MCF 10A (cell line): ENCODE results near the gene VSTM4. TPM values are rescaled to one million over a fixed set of nuclear protein-coding genes. Genes with fewer than 3 reads are reported as not detected.

ENCODE experiments used
- BruUV-seq: library from RNA; stranded (reverse); fragments of 400-500 nt; replicated peaks from 2 replicates; lab custom pipeline; 2021; lab: Mats Ljungman, UMichigan
- CTCF ChIA-PET: fragments of 300-600 bp; sonication (Branson Sonifier 250); formaldehyde crosslinking; extraction: SDS; loops from one replicate; lab custom pipeline; 2021; ENCODE audit warnings: antibody characterized with exemption, inconsistent platforms; lab: Yijun Ruan, JAX
- POLR2A ChIA-PET: fragments of 300-600, 350-650 bp; sonication (Branson Sonifier 250); formaldehyde crosslinking; extraction: SDS; loops from one replicate; lab custom pipeline; 2020; ENCODE audit warnings: antibody characterized with exemption, inconsistent platforms; lab: Yijun Ruan, JAX
- DNase-seq: peaks from one replicate; pipeline ENCODE4 v3.0.0-alpha.2; 2018; ENCODE audit not compliant: unreplicated experiment
- H3K27ac Mint-ChIP-seq: one replicate; pipeline ENCODE4 v1.8.0; 2022; ENCODE audit warnings: mild to moderate bottlenecking, low read depth, mixed read lengths; ENCODE audit not compliant: unreplicated experiment
- H3K27me3 Mint-ChIP-seq: one replicate; pipeline ENCODE4 v1.8.0; 2022; ENCODE audit warnings: mixed read lengths; ENCODE audit not compliant: insufficient read depth, unreplicated experiment
- H3K36me3 Mint-ChIP-seq: one replicate; pipeline ENCODE4 v1.8.0; 2022; ENCODE audit warnings: mild to moderate bottlenecking, moderate library complexity, mixed read lengths; ENCODE audit not compliant: insufficient read depth, unreplicated experiment
- H3K4me1 Mint-ChIP-seq: one replicate; pipeline ENCODE4 v1.8.0; 2022; ENCODE audit warnings: mixed read lengths; ENCODE audit not compliant: insufficient read depth, unreplicated experiment
- H3K4me3 Mint-ChIP-seq: one replicate; pipeline ENCODE4 v1.8.0; 2022; ENCODE audit warnings: mild to moderate bottlenecking, moderate library complexity, mixed read lengths; ENCODE audit not compliant: unreplicated experiment
- H3K9me3 Mint-ChIP-seq: one replicate; pipeline ENCODE4 v1.8.0; 2022; ENCODE audit warnings: mixed read lengths; ENCODE audit not compliant: unreplicated experiment
- CTCF ChIP-seq: fragments of 200-600 bp; IDR thresholded peaks from one replicate; pipeline ENCODE4 v1.8.0; 2022; ENCODE audit warnings: antibody characterized with exemption, mild to moderate bottlenecking; ENCODE audit not compliant: unreplicated experiment
- intact Hi-C: fragments of 100-400 bp; cut with micrococcal nuclease; formaldehyde crosslinking; loops from 2 replicates; pipeline ENCODE4 v1.14.1; 2022
- total RNA-seq: library from RNA; stranded (reverse); gene quantifications from 2 replicates; pipeline ENCODE4 v1.2.3, GENCODE V29; 2022

Gene VSTM4
- total RNA-seq, 1 experiment from 2014 or later = not detected

- BruUV-seq = no TSS peak
- H3K27me3 Mint-ChIP-seq = peaks cover 21% of the 10 kb centered on the region
- intact Hi-C loops = no loop called here
- H3K27ac Mint-ChIP-seq = no peak overlapping the region
- H3K9me3 Mint-ChIP-seq = no peaks in the 10 kb centered on the region
- DNase-seq = no peak
- no peak overlapping the region for H3K4me3 Mint-ChIP-seq
- ChIA-PET POLR2A (interaction anchor here (1.2 kb wide), 1 partner anchor 14 kb away, joined by 3 read pairs; no protein-coding TSS in a partner anchor), CTCF (interaction anchor here (1.3 kb wide), 1 partner anchor 23 kb away, joined by 6 read pairs; no protein-coding TSS in a partner anchor)
- no peaks in the 10 kb centered on the region for H3K36me3 Mint-ChIP-seq
- no peak for TF ChIP-seq CTCF
- no peaks in the 10 kb centered on the region for H3K4me1 Mint-ChIP-seq
These were observed 23.1 kb upstream of the VSTM4 start for GRCh38 chr10:49138361-49138891.

GRCh38 chr10:49136525-49136924, 21.2 kb upstream of the VSTM4 start:
- H3K27me3 Mint-ChIP-seq = peaks cover 21% of the 10 kb centered on the region
- no peak for TF ChIP-seq CTCF
- intact Hi-C loops = no loop called here
- CTCF ChIA-PET = interaction anchor here (0.6 kb wide), 1 partner anchor 22 kb away, joined by 3 read pairs; no protein-coding TSS in a partner anchor
- POLR2A ChIA-PET = no interaction called here
- no TSS peak for BruUV-seq
- no peaks in the 10 kb centered on the region for H3K4me1 Mint-ChIP-seq
- H3K36me3 Mint-ChIP-seq = no peaks in the 10 kb centered on the region
- no peak overlapping the region for H3K27ac Mint-ChIP-seq
- no peak overlapping the region for H3K4me3 Mint-ChIP-seq
- H3K9me3 Mint-ChIP-seq = no peaks in the 10 kb centered on the region
- no peak for DNase-seq

- no peak overlapping the region for H3K4me3 Mint-ChIP-seq
- peaks cover 21% of the 10 kb centered on the region for H3K27me3 Mint-ChIP-seq
- no peak for DNase-seq
- ChIA-PET CTCF (interaction anchor here (0.6 kb wide), 1 partner anchor 21 kb away, joined by 3 read pairs; no protein-coding TSS in a partner anchor), POLR2A (no interaction called here)
- H3K4me1 Mint-ChIP-seq = no peaks in the 10 kb centered on the region
- no TSS peak for BruUV-seq
- intact Hi-C loops = no loop called here
- no peaks in the 10 kb centered on the region for H3K36me3 Mint-ChIP-seq
- no peaks in the 10 kb centered on the region for H3K9me3 Mint-ChIP-seq
- H3K27ac Mint-ChIP-seq = no peak overlapping the region
- TF ChIP-seq CTCF = no peak
These were observed 20.4 kb upstream of the VSTM4 start for GRCh38 chr10:49135575-49136313.

GRCh38 chr10:49134327-49134726, 19.0 kb upstream of the VSTM4 start:
- no peak overlapping the region for H3K4me3 Mint-ChIP-seq
- no TSS peak for BruUV-seq
- no peak for DNase-seq
- no peak overlapping the region for H3K27ac Mint-ChIP-seq
- no peaks in the 10 kb centered on the region for H3K36me3 Mint-ChIP-seq
- CTCF ChIA-PET = interaction anchor here (1.0 kb wide), 1 partner anchor 22 kb away, joined by 3 read pairs; no protein-coding TSS in a partner anchor
- intact Hi-C loops = loop anchor here (5.0 kb wide), 1 partner anchor 92 kb away; no protein-coding TSS in a partner anchor
- TF ChIP-seq CTCF = no peak
- POLR2A ChIA-PET = no interaction called here
- peaks cover 30% of the 10 kb centered on the region for H3K27me3 Mint-ChIP-seq
- H3K9me3 Mint-ChIP-seq = no peaks in the 10 kb centered on the region
- H3K4me1 Mint-ChIP-seq = no peaks in the 10 kb centered on the region
